ENCODE data around the gene TRAF5. TPM values are rescaled to one million over a fixed set of nuclear protein-coding genes. Genes with fewer than 3 reads are reported as not detected.

Gene TRAF5
- total and polyA plus RNA-seq, 2 donors (not counting 3 experiments of a cell fraction or from before 2014, with no cell fraction given) = 8.5 to 17.6 TPM

DNA sequence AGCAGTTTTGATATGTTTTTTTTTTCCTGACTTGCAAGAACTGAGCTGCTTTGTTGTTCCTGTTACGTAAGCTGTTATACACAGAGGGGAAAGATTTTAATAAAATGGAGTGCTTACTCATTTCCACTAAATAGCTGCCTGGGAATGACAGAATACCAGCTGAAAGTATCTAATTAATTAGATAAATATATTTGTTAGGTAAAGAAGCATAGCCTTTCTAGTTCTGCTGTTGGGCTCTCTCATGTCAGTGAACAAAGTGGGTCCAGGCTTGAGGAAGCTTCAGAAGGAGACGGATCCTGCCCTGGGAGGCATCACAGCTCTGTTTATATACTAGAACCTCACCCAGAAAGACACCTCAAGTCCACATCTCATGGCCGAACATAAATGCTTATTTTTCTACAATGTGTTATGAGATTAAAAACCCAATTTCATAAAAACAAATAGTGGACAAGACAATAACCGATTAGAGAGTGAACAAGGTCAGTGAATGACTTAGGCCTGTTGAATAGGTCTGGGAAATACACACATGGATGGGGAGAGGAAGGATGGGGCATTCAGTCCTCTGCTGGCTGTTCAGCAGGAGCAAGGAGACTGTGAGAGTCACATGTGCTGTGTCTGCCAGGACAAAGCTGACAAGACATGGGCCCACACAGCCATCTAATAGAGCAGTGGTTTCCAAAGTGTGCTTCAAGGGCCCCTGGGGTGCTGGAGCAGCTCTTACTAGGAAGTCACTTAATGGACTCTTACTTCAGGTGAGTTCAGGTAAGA, 20.6 kb downstream of the TRAF5 start:
- Histone ChIP-seq H3K9ac (replicated peaks; ENCODE audit: extremely low read depth, insufficient read depth, low read length) (no peak overlapping the region), H3K36me3 (ENCODE audit: control insufficient read depth in 2 of 2, extremely low read depth in 1 of 2, insufficient read depth in 2 of 2, low read length in 2 of 2) (no peaks in the 10 kb centered on the region), H3K79me2 (ENCODE audit: control insufficient read depth, insufficient read depth, low read length) (no peaks in the 10 kb centered on the region), H3K4me1 (ENCODE audit: control insufficient read depth, extremely low read depth, insufficient read depth, low read length) (no peaks in the 10 kb centered on the region), H3K4me3 (replicated peaks in 1 of 3; ENCODE audit: insufficient read depth in 1 of 3, low read depth in 1 of 3, low read length in 3 of 3) (no peak overlapping the region), H3K9me3 (replicated peaks; ENCODE audit: control insufficient read depth, insufficient read depth, low read length) (no peaks in the 10 kb centered on the region), H3K27me3 (ENCODE audit: control insufficient read depth in 2 of 2, insufficient read depth in 2 of 2, low read length in 2 of 2) (no peaks in the 10 kb centered on the region), H3K4me2 (ENCODE audit: insufficient read depth, low read length) (no peak overlapping the region), H3K9me1 (replicated peaks; ENCODE audit: control insufficient read depth, extremely low read depth, insufficient read depth, low read length) (no peaks in the 10 kb centered on the region), H3K27ac (ENCODE audit: insufficient read depth, low read depth, low read length) (no peak overlapping the region), H2AFZ (ENCODE audit: low read depth, low read length) (no peak overlapping the region), H4K20me1 (replicated peaks; ENCODE audit: control insufficient read depth, extremely low read depth, insufficient read depth, low read length) (no peaks in the 10 kb centered on the region)
- CTCF ChIA-PET = interaction anchor here (0.8 to 3.4 kb wide), 5 partner anchors 7 to 24 kb away, joined by 3 to 14 read pairs (median 4); no protein-coding TSS in a partner anchor
- intact Hi-C loops (cut with micrococcal nuclease) (no loop called here), dilution Hi-C loops (cut with MboI; ENCODE audit: extremely low pct_ligation_motif_present, low sequenced_read_pairs) (no loop called here)
- TF ChIP-seq, protein P1, sequence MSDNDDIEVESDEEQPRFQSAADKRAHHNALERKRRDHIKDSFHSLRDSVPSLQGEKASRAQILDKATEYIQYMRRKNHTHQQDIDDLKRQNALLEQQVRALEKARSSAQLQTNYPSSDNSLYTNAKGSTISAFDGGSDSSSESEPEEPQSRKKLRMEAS (IDR thresholded peaks at IDR 0.05; ENCODE audit: insufficient read depth, insufficient read length) = no peak
- TF ChIP-seq POLR2A (IDR thresholded peaks at IDR 0.05; ENCODE audit: low read depth, low read length) (no peak), MYC (IDR thresholded peaks at IDR 0.05; ENCODE audit: low read depth, low read length) (no peak), FOS (IDR thresholded peaks at IDR 0.05; ENCODE audit: borderline replicate concordance, insufficient read depth, low read length) (no peak)
- POLR2A ChIA-PET = no interaction called here
- FAIRE-seq (no peak), DNase-seq (ENCODE audit: low read depth, low spot score) (no peak)
- no TSS peak for BruUV-seq (replicated peaks)

DNA sequence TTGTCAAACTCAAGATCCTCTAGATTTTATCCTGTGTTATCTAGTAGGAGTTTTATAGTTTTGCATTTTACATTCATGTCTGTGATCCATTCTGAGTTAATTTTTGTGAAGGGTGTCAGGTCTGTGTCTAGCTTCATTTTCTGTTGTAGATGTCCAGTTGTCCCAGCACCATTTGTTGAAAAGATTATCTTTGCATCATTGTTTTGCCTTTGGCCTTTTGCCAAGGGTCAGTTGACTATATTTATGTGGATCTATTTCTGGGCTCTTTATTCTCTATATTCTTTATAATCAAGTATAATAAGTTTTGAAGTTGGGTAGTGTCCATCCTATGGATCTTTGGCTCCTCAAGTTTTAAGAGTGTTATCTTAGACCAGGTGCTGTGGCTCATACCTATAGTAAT, 21.9 kb downstream of the TRAF5 start:
- DNase-seq (ENCODE audit: low read depth, low spot score) = no peak
- Histone ChIP-seq H3K27me3 (ENCODE audit: control insufficient read depth in 2 of 2, insufficient read depth in 2 of 2, low read length in 2 of 2) (no peaks in the 10 kb centered on the region), H3K36me3 (ENCODE audit: control insufficient read depth in 2 of 2, extremely low read depth in 1 of 2, insufficient read depth in 2 of 2, low read length in 2 of 2) (no peaks in the 10 kb centered on the region), H2AFZ (ENCODE audit: low read depth, low read length) (no peak overlapping the region), H3K9me1 (replicated peaks; ENCODE audit: control insufficient read depth, extremely low read depth, insufficient read depth, low read length) (no peaks in the 10 kb centered on the region), H3K27ac (ENCODE audit: insufficient read depth, low read depth, low read length) (no peak overlapping the region), H3K4me1 (ENCODE audit: control insufficient read depth, extremely low read depth, insufficient read depth, low read length) (no peaks in the 10 kb centered on the region), H3K4me3 (replicated peaks in 1 of 3; ENCODE audit: insufficient read depth in 1 of 3, low read depth in 1 of 3, low read length in 3 of 3) (no peak overlapping the region), H4K20me1 (replicated peaks; ENCODE audit: control insufficient read depth, extremely low read depth, insufficient read depth, low read length) (no peaks in the 10 kb centered on the region), H3K79me2 (ENCODE audit: control insufficient read depth, insufficient read depth, low read length) (no peaks in the 10 kb centered on the region), H3K4me2 (ENCODE audit: insufficient read depth, low read length) (no peak overlapping the region), H3K9ac (replicated peaks; ENCODE audit: extremely low read depth, insufficient read depth, low read length) (no peak overlapping the region), H3K9me3 (replicated peaks; ENCODE audit: control insufficient read depth, insufficient read depth, low read length) (no peaks in the 10 kb centered on the region)
- POLR2A ChIA-PET = interaction anchor here (0.6 kb wide), 1 partner anchor 64 kb away, joined by 3 read pairs; no protein-coding TSS in a partner anchor
- dilution Hi-C loops (cut with MboI; ENCODE audit: extremely low pct_ligation_motif_present, low sequenced_read_pairs) = no loop called here
- FAIRE-seq = peak; percentile 15
- no TSS peak for BruUV-seq (replicated peaks)
- CTCF ChIA-PET = interaction anchor here (1.2 to 3.4 kb wide), 2 partner anchors 9 to 25 kb away, joined by 3 to 14 read pairs; no protein-coding TSS in a partner anchor
- TF ChIP-seq, protein P1 (IDR thresholded peaks at IDR 0.05; ENCODE audit: insufficient read depth, insufficient read length) = no peak
- TF ChIP-seq FOS (IDR thresholded peaks at IDR 0.05; ENCODE audit: borderline replicate concordance, insufficient read depth, low read length) = no peak
- no peak for TF ChIP-seq JUN (IDR thresholded peaks at IDR 0.05; ENCODE audit: borderline replicate concordance, insufficient read depth, insufficient read length, low read depth)
- no peak for TF ChIP-seq POLR2AphosphoS5 (IDR thresholded peaks at IDR 0.05; ENCODE audit: insufficient read depth, low read depth, low read length)
- no peak for TF ChIP-seq MYC (IDR thresholded peaks at IDR 0.05; ENCODE audit: low read depth, low read length)
- TF ChIP-seq POLR2A (IDR thresholded peaks at IDR 0.05; ENCODE audit: low read depth, low read length) = no peak
- no peak for TF ChIP-seq EZH2 (IDR thresholded peaks at IDR 0.05; ENCODE audit: borderline replicate concordance, low read depth, low read length, severe bottlenecking)
- TF ChIP-seq GATA2 (IDR thresholded peaks at IDR 0.05; ENCODE audit: insufficient read depth, insufficient read length, low read depth, low read length) = no peak
- TF ChIP-seq, protein P2, sequence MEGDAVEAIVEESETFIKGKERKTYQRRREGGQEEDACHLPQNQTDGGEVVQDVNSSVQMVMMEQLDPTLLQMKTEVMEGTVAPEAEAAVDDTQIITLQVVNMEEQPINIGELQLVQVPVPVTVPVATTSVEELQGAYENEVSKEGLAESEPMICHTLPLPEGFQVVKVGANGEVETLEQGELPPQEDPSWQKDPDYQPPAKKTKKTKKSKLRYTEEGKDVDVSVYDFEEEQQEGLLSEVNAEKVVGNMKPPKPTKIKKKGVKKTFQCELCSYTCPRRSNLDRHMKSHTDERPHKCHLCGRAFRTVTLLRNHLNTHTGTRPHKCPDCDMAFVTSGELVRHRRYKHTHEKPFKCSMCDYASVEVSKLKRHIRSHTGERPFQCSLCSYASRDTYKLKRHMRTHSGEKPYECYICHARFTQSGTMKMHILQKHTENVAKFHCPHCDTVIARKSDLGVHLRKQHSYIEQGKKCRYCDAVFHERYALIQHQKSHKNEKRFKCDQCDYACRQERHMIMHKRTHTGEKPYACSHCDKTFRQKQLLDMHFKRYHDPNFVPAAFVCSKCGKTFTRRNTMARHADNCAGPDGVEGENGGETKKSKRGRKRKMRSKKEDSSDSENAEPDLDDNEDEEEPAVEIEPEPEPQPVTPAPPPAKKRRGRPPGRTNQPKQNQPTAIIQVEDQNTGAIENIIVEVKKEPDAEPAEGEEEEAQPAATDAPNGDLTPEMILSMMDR (IDR thresholded peaks at IDR 0.05; ENCODE audit: extremely low read depth in 1 of 2, insufficient read depth in 1 of 2, low read depth in 1 of 2, low read length in 2 of 2) = no peak
- intact Hi-C loops (cut with micrococcal nuclease) = no loop called here

Measured in endothelial cell of umbilical vein (primary cell).